ENCODE results near the gene AGBL4.

AGBL4 gene

GRCh38 chr1:48665708-48666407 lies 1357.9 kb downstream of the AGBL4 start:
- no peak overlapping the region for H3K4me3 ChIP-seq (replicated peaks; ENCODE audit: low read depth, low read length)
- no peak for DNase-seq (ENCODE audit: extremely low read depth, low read depth)
- TF ChIP-seq, protein P1, sequence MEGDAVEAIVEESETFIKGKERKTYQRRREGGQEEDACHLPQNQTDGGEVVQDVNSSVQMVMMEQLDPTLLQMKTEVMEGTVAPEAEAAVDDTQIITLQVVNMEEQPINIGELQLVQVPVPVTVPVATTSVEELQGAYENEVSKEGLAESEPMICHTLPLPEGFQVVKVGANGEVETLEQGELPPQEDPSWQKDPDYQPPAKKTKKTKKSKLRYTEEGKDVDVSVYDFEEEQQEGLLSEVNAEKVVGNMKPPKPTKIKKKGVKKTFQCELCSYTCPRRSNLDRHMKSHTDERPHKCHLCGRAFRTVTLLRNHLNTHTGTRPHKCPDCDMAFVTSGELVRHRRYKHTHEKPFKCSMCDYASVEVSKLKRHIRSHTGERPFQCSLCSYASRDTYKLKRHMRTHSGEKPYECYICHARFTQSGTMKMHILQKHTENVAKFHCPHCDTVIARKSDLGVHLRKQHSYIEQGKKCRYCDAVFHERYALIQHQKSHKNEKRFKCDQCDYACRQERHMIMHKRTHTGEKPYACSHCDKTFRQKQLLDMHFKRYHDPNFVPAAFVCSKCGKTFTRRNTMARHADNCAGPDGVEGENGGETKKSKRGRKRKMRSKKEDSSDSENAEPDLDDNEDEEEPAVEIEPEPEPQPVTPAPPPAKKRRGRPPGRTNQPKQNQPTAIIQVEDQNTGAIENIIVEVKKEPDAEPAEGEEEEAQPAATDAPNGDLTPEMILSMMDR (IDR thresholded peaks at IDR 0.05; ENCODE audit: low read depth, low read length, missing control alignments): no peak

DNA sequence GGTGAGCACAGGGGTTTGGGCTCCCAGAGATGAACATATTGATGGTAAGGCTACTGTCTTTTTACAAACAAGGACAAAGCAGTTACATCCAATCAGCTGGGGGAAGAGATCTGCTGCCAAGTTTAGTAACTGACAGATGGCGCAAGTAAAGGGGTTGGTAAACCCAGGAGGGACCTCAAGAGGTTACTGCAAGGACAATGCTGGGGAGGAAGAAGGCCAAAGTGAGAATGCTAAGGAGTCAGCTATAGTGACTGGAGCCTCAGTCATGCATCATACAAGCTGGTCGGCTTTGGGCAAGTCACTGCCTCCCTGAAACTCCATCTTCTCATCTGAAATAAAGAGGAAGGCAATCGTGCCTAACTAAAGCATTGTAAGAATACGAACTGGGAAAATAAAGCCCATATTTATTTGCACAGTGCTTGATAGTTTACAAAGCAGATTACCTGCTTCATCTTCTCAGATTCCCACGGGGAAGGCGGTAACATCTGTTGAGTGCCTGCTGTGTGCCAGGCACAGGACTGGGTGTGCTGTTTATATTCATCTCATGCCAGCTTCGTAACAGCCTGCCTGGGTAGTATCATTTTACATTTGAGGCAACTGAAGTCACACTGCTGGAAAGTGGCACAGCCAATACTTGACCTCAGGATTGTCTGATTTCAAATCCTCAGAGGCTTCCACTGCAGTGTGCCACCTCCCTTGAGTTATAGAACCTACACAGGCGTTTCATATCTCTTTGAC lies 1361.9 kb downstream of the AGBL4 start:
- no peak overlapping the region for H3K4me3 ChIP-seq (replicated peaks; ENCODE audit: low read depth, low read length)
- DNase-seq (ENCODE audit: extremely low read depth, low read depth): no peak
- TF ChIP-seq, protein P1 (IDR thresholded peaks at IDR 0.05; ENCODE audit: low read depth, low read length, missing control alignments): no peak

GRCh38 chr1:48659801-48660200 lies 1364.0 kb downstream of the AGBL4 start:
- DNase-seq (ENCODE audit: extremely low read depth, low read depth): no peak
- H3K4me3 ChIP-seq (replicated peaks; ENCODE audit: low read depth, low read length): no peak overlapping the region
- TF ChIP-seq, protein P1 (IDR thresholded peaks at IDR 0.05; ENCODE audit: low read depth, low read length, missing control alignments): no peak

GRCh38 chr1:48657413-48657812 lies 1366.3 kb downstream of the AGBL4 start:
- no peak for DNase-seq (ENCODE audit: extremely low read depth, low read depth)
- no peak overlapping the region for H3K4me3 ChIP-seq (replicated peaks; ENCODE audit: low read depth, low read length)
- TF ChIP-seq, protein P1 (IDR thresholded peaks at IDR 0.05; ENCODE audit: low read depth, low read length, missing control alignments): no peak

DNA sequence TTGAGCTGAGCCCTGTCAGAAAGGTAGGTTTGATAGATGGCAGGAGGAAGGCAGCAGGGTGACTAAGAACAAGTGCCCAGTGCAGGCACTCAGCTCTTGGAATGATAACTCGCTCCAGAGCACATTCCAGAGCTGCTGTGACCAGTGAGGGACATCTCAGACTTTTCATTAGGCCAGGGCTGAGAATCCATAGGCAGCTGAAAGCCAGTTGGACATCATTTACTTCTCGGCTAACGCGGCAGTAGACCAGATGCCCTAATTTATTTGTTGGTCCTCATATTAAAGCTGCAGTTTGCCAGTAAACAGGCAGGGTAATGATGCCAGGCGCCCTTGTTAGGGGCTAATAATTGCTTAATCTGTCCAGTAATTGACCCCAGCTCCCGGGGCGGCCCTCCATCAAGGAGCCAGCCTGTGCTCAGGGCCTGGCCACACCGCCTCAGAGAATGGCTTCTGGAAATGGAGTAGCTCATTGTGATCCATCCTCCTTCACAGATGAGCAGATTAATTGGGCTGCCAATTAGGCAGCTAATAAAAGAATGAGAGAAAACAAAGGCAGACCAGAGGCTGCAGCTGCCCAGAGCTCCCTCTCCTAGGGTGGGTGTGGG lies 1369.0 kb downstream of the AGBL4 start:
- no peak for DNase-seq (ENCODE audit: extremely low read depth, low read depth)
- TF ChIP-seq, protein P1 (IDR thresholded peaks at IDR 0.05; ENCODE audit: low read depth, low read length, missing control alignments): no peak

GRCh38 chr1:48652334-48652733 lies 1371.4 kb downstream of the AGBL4 start:
- TF ChIP-seq, protein P1 (IDR thresholded peaks at IDR 0.05; ENCODE audit: low read depth, low read length, missing control alignments): no peak
- DNase-seq (ENCODE audit: extremely low read depth, low read depth): no peak
- H3K4me3 ChIP-seq (replicated peaks; ENCODE audit: low read depth, low read length): no peak overlapping the region

More for the DNA sequence above, 1369.0 kb downstream of the AGBL4 start:
- H3K4me3 ChIP-seq (replicated peaks; ENCODE audit: low read depth, low read length): no peak overlapping the region
